Measurements from ENCODE around the gene SLC33A1. TPM values are rescaled to one million over a fixed set of nuclear protein-coding genes. Genes with fewer than 3 reads are reported as not detected.

Gene SLC33A1
- total RNA-seq, 1 experiment from 2014 or later: 65.6 TPM

DNA sequence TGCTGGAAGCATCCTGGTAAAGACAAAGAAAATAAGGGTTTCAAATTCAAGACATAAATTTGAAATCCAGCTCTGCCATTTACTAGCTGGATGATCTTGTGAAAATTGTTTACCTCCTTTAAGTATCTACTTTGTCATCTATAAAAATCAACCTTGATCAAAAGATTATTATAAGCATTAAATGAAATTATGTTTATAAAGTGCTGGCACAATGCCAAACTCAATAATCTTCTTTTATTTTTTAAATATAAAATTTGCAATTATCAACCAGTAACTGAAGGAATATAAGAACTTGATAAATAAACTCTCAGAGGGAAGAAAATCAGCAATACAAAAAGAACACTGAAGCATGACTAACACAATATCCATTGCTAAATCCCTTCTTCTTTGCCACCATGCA is 73.9 kb downstream of the SLC33A1 start:
- Mint-ChIP-seq H3K4me3 (ENCODE audit: unreplicated experiment) (no peak overlapping the region), H3K27ac (ENCODE audit: low read depth, unreplicated experiment) (no peak overlapping the region), H3K4me1 (ENCODE audit: insufficient read depth, unreplicated experiment) (peaks cover 5% of the 10 kb centered on the region), H3K9me3 (ENCODE audit: unreplicated experiment) (peaks cover 6% of the 10 kb centered on the region), H3K36me3 (ENCODE audit: insufficient read depth, unreplicated experiment) (peaks cover 5% of the 10 kb centered on the region), H3K27me3 (ENCODE audit: insufficient read depth, unreplicated experiment) (no peaks in the 10 kb centered on the region)
- no TSS peak for BruUV-seq (replicated peaks)
- no peak for DNase-seq (ENCODE audit: unreplicated experiment)
- ChIA-PET POLR2A (interaction anchor here (0.8 to 1.1 kb wide), 3 partner anchors 26 to 73 kb away, joined by 3 to 4 read pairs (median 3); partner anchors contain the start of gene C3orf33), CTCF (interaction anchor here (0.6 to 2.3 kb wide), 3 partner anchors 26 to 80 kb away, joined by 4 to 9 read pairs (median 4); partner anchors contain the start of gene C3orf33)
- TF ChIP-seq, protein P1, sequence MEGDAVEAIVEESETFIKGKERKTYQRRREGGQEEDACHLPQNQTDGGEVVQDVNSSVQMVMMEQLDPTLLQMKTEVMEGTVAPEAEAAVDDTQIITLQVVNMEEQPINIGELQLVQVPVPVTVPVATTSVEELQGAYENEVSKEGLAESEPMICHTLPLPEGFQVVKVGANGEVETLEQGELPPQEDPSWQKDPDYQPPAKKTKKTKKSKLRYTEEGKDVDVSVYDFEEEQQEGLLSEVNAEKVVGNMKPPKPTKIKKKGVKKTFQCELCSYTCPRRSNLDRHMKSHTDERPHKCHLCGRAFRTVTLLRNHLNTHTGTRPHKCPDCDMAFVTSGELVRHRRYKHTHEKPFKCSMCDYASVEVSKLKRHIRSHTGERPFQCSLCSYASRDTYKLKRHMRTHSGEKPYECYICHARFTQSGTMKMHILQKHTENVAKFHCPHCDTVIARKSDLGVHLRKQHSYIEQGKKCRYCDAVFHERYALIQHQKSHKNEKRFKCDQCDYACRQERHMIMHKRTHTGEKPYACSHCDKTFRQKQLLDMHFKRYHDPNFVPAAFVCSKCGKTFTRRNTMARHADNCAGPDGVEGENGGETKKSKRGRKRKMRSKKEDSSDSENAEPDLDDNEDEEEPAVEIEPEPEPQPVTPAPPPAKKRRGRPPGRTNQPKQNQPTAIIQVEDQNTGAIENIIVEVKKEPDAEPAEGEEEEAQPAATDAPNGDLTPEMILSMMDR (IDR thresholded peaks at IDR 0.05; ENCODE audit: unreplicated experiment): no peak
- intact Hi-C loops (cut with micrococcal nuclease): no loop called here

GRCh38 chr3:155778462-155778861 is 75.8 kb downstream of the SLC33A1 start:
- TF ChIP-seq, protein P1 (IDR thresholded peaks at IDR 0.05; ENCODE audit: unreplicated experiment): no peak
- intact Hi-C loops (cut with micrococcal nuclease): no loop called here
- Mint-ChIP-seq H3K27me3 (ENCODE audit: insufficient read depth, unreplicated experiment) (no peaks in the 10 kb centered on the region), H3K4me1 (ENCODE audit: insufficient read depth, unreplicated experiment) (peaks cover 5% of the 10 kb centered on the region), H3K36me3 (ENCODE audit: insufficient read depth, unreplicated experiment) (peaks cover 14% of the 10 kb centered on the region), H3K27ac (ENCODE audit: low read depth, unreplicated experiment) (no peak overlapping the region), H3K9me3 (ENCODE audit: unreplicated experiment) (peaks cover 6% of the 10 kb centered on the region), H3K4me3 (ENCODE audit: unreplicated experiment) (no peak overlapping the region)
- no TSS peak for BruUV-seq (replicated peaks)
- ChIA-PET CTCF (no interaction called here), POLR2A (no interaction called here)
- no peak for DNase-seq (ENCODE audit: unreplicated experiment)

GRCh38 chr3:155772801-155773200 is 81.4 kb downstream of the SLC33A1 start:
- H3K9me3 Mint-ChIP-seq (ENCODE audit: unreplicated experiment): no peaks in the 10 kb centered on the region
- H3K27ac Mint-ChIP-seq (ENCODE audit: low read depth, unreplicated experiment): no peak overlapping the region
- no peak overlapping the region for H3K4me3 Mint-ChIP-seq (ENCODE audit: unreplicated experiment)
- no TSS peak for BruUV-seq (replicated peaks)
- H3K4me1 Mint-ChIP-seq (ENCODE audit: insufficient read depth, unreplicated experiment): no peaks in the 10 kb centered on the region
- TF ChIP-seq, protein P1 (IDR thresholded peaks at IDR 0.05; ENCODE audit: unreplicated experiment): no peak
- H3K27me3 Mint-ChIP-seq (ENCODE audit: insufficient read depth, unreplicated experiment): no peaks in the 10 kb centered on the region
- ChIA-PET CTCF (interaction anchor here (0.5 to 0.7 kb wide), 3 partner anchors 13 to 99 kb away, joined by 3 read pairs; no protein-coding TSS in a partner anchor), POLR2A (interaction anchor here (0.7 kb wide), 1 partner anchor 30 kb away, joined by 3 read pairs; no protein-coding TSS in a partner anchor)
- DNase-seq (ENCODE audit: unreplicated experiment): no peak
- H3K36me3 Mint-ChIP-seq (ENCODE audit: insufficient read depth, unreplicated experiment): peaks cover 13% of the 10 kb centered on the region
- intact Hi-C loops (cut with micrococcal nuclease): no loop called here

- CTCF ChIA-PET: no interaction called here
- no peak overlapping the region for H3K27ac Mint-ChIP-seq (ENCODE audit: low read depth, unreplicated experiment)
- intact Hi-C loops (cut with micrococcal nuclease): no loop called here
- TF ChIP-seq, protein P1 (IDR thresholded peaks at IDR 0.05; ENCODE audit: unreplicated experiment): no peak
- POLR2A ChIA-PET: no interaction called here
- BruUV-seq (replicated peaks): no TSS peak
- no peaks in the 10 kb centered on the region for H3K4me1 Mint-ChIP-seq (ENCODE audit: insufficient read depth, unreplicated experiment)
- H3K27me3 Mint-ChIP-seq (ENCODE audit: insufficient read depth, unreplicated experiment): no peaks in the 10 kb centered on the region
- H3K36me3 Mint-ChIP-seq (ENCODE audit: insufficient read depth, unreplicated experiment): peaks cover 13% of the 10 kb centered on the region
- DNase-seq (ENCODE audit: unreplicated experiment): no peak
- H3K4me3 Mint-ChIP-seq (ENCODE audit: unreplicated experiment): no peak overlapping the region
- no peaks in the 10 kb centered on the region for H3K9me3 Mint-ChIP-seq (ENCODE audit: unreplicated experiment)
These were observed 83.1 kb downstream of the SLC33A1 start for GRCh38 chr3:155771126-155771525.

Other genes with a start within 250 kb of the SLC33A1 start
- 0.10 and 0.12 TPM in 2 replicates for gene PLCH1, start 109.4 kb downstream of the SLC33A1 start, total RNA-seq (2022)
- 3.2 and 3.6 TPM in 2 replicates for gene C3orf33, start 48.1 kb downstream of the SLC33A1 start, total RNA-seq (2022)
- gene GMPS, start 16.2 kb upstream of the SLC33A1 start, total RNA-seq (2022): 92.4 and 128 TPM in 2 replicates

All from MCF 10A (cell line).